Common myeloid progenitor, CD34-positive (primary cell): ENCODE measurements around the gene TACO1.

ENCODE experiments used
- CTCF ChIA-PET: fragments of 350-600 bp; sonication (Branson Sonifier 250); formaldehyde crosslinking; loops from one replicate; lab custom pipeline; 2021; ENCODE audit warnings: antibody characterized with exemption; lab: Charles Lee
- POLR2A ChIA-PET: fragments of 350-600 bp; sonication (Branson Sonifier 250); formaldehyde crosslinking; loops from one replicate; lab custom pipeline; 2021; ENCODE audit warnings: antibody characterized with exemption; lab: Charles Lee
- DNase-seq, 3 donors: peaks; one replicate each; pipeline versions ENCODE4 v3.0.0 to v3.0.0-alpha.2; 2013
- H3K27ac ChIP-seq, 2 experiments: 1 replicate in 1 of 2; 2 replicates in 1 of 2; pipeline ENCODE4 v1.7.0; 2013; ENCODE audit warnings: inconsistent platforms in 2 of 2, low read length in 2 of 2, mild to moderate bottlenecking in 2 of 2, low read depth in 1 of 2, moderate library complexity in 1 of 2; ENCODE audit not compliant: severe bottlenecking in 2 of 2, insufficient read depth in 1 of 2, poor library complexity in 1 of 2
- H3K27me3 ChIP-seq, 5 experiments: replicated peaks in 2 of 5; 1 replicate in 3 of 5; 2 replicates in 2 of 5; pipeline versions ENCODE4 v1.6.1 to v1.7.0; 2013; ENCODE audit warnings: low read length in 4 of 5, mild to moderate bottlenecking in 2 of 5, moderate library complexity in 2 of 5, inconsistent platforms in 1 of 5; ENCODE audit not compliant: insufficient read depth in 5 of 5, control insufficient read depth in 4 of 5
- H3K36me3 ChIP-seq, 4 experiments: 1 replicate in 2 of 4; 2 replicates in 2 of 4; pipeline versions ENCODE4 v1.6.1 to v1.7.0; 2013; ENCODE audit warnings: low read length in 3 of 4, control low read depth in 1 of 4, mild to moderate bottlenecking in 1 of 4; ENCODE audit not compliant: control insufficient read depth in 4 of 4, insufficient read depth in 4 of 4
- H3K4me1 ChIP-seq, 4 experiments: 1 replicate in 3 of 4; 2 replicates in 1 of 4; pipeline versions ENCODE4 v1.6.1 to v1.7.1; 2013; ENCODE audit warnings: low read length in 3 of 4, mild to moderate bottlenecking in 3 of 4, control low read depth in 1 of 4, inconsistent platforms in 1 of 4, moderate library complexity in 1 of 4; ENCODE audit not compliant: control insufficient read depth in 4 of 4, insufficient read depth in 4 of 4; ENCODE audit errors: control extremely low read depth in 1 of 4
- H3K4me3 ChIP-seq, 7 experiments: 1 replicate in 4 of 7; 2 replicates in 3 of 7; pipeline versions ENCODE4 v1.5.1 to v1.7.0; 2013; ENCODE audit warnings: mild to moderate bottlenecking in 7 of 7, low read length in 6 of 7, moderate library complexity in 6 of 7, inconsistent platforms in 2 of 7, low read depth in 2 of 7, control low read depth in 1 of 7; ENCODE audit not compliant: insufficient read depth in 4 of 7, control insufficient read depth in 1 of 7; ENCODE audit errors: extremely low read depth in 1 of 7
- H3K9me3 ChIP-seq, 5 experiments: 1 replicate in 4 of 5; 2 replicates in 1 of 5; pipeline versions ENCODE4 v1.6.1 to v1.7.1; 2013; ENCODE audit warnings: low read length in 4 of 5, mild to moderate bottlenecking in 2 of 5, inconsistent platforms in 1 of 5, low read depth in 1 of 5, moderate library complexity in 1 of 5; ENCODE audit not compliant: control insufficient read depth in 4 of 5, insufficient read depth in 2 of 5; ENCODE audit errors: control extremely low read depth in 1 of 5
- WGBS: methylation state at CpG from one replicate; pipeline ENCODE4 v1.1.5; 2013; ENCODE audit not compliant: insufficient coverage; 5-methylcytosine and 5-hydroxymethylcytosine counted together

TACO1 gene

GRCh38 chr17:63595132-63595531 lies 5.6 kb upstream of the TACO1 start:
- ChIA-PET CTCF (no interaction called here), POLR2A (no interaction called here)
- 100% methylated on average over 2 of the region's 3 CpGs for WGBS
- no peak overlapping the region for H3K4me3 ChIP-seq
- H3K36me3 ChIP-seq: peaks cover 11 to 33% (median 27%) of the 10 kb centered on the region in 4 experiments
- H3K27me3 ChIP-seq: no peaks in the 10 kb centered on the region
- no peak for DNase-seq
- no peaks in the 10 kb centered on the region for H3K9me3 ChIP-seq
- H3K27ac ChIP-seq: no peak overlapping the region
- H3K4me1 ChIP-seq: peaks cover 0 to 13% (median 4%) of the 10 kb centered on the region in 4 experiments

GRCh38 chr17:63596856-63597586 lies 3.7 kb upstream of the TACO1 start:
- 100% methylated on average over 1 of the region's 6 CpGs for WGBS
- Histone ChIP-seq H3K4me3 (no peak overlapping the region), H3K4me1 (peaks cover 8 to 25% (median 13%) of the 10 kb centered on the region in 4 experiments), H3K36me3 (peaks cover 6 to 14% (median 11%) of the 10 kb centered on the region in 4 experiments), H3K27me3 (no peaks in the 10 kb centered on the region), H3K27ac (no peak overlapping the region), H3K9me3 (no peaks in the 10 kb centered on the region)
- DNase-seq: peak in 2 of 3 donors; percentile 49 to 64
- ChIA-PET CTCF (interaction anchor here (0.7 to 1.8 kb wide), 3 partner anchors 15 to 169 kb away, joined by 3 to 4 read pairs (median 3); no protein-coding TSS in a partner anchor), POLR2A (no interaction called here)

- ChIA-PET CTCF (no interaction called here), POLR2A (no interaction called here)
- Histone ChIP-seq H3K36me3 (peaks cover 0 to 5% (median 3%) of the 10 kb centered on the region in 4 experiments), H3K27me3 (no peaks in the 10 kb centered on the region), H3K4me1 (peaks cover 8 to 27% (median 13%) of the 10 kb centered on the region in 4 experiments), H3K4me3 (no peak overlapping the region), H3K27ac (no peak overlapping the region), H3K9me3 (no peaks in the 10 kb centered on the region)
- no peak for DNase-seq
- no CpG with 5 or more reads among the region's 2 CpGs for WGBS
Measured at GRCh38 chr17:63598281-63598680, 2.4 kb upstream of the TACO1 start.

GRCh38 chr17:63601439-63602371 lies 1.0 kb downstream of the TACO1 start:
- Histone ChIP-seq H3K27ac (peak overlapping the region; percentile 68 to 85), H3K36me3 (peaks cover 7 to 27% (median 22%) of the 10 kb centered on the region in 4 experiments), H3K4me1 (peaks cover 8 to 27% (median 13%) of the 10 kb centered on the region in 4 experiments), H3K27me3 (no peaks in the 10 kb centered on the region), H3K4me3 (peak overlapping the region; percentile 60 to 97 (median 92)), H3K9me3 (no peaks in the 10 kb centered on the region)
- POLR2A ChIA-PET: interaction anchor here (0.6 to 0.7 kb wide), 2 partner anchors 9 to 32 kb away, joined by 3 to 6 read pairs; no protein-coding TSS in a partner anchor
- CTCF ChIA-PET: interaction anchor here (0.7 to 4.1 kb wide), 5 partner anchors 8 to 176 kb away, joined by 3 to 25 read pairs (median 3); no protein-coding TSS in a partner anchor
- peak in 1 of 3 donors; percentile 28 for DNase-seq
- 68% methylated on average over 8 of the region's 9 CpGs for WGBS

GRCh38 chr17:63609816-63610573 lies 9.3 kb downstream of the TACO1 start:
- CTCF ChIA-PET: interaction anchor here (1.2 to 4.3 kb wide), 11 partner anchors 8 to 204 kb away, joined by 4 to 41 read pairs (median 10); partner anchors contain the start of gene TACO1
- WGBS: 100% methylated on average over 3 of the region's 6 CpGs
- POLR2A ChIA-PET: no interaction called here
- Histone ChIP-seq H3K36me3 (peaks cover 11 to 53% (median 39%) of the 10 kb centered on the region in 4 experiments), H3K27ac (no peak overlapping the region), H3K27me3 (no peaks in the 10 kb centered on the region), H3K9me3 (no peaks in the 10 kb centered on the region), H3K4me3 (no peak overlapping the region), H3K4me1 (peaks cover 0 to 1% (median 0%) of the 10 kb centered on the region in 4 experiments)
- no peak for DNase-seq

GRCh38 chr17:63610854-63611253 lies 10.2 kb downstream of the TACO1 start:
- WGBS: 98% methylated on average over 10 of the region's 10 CpGs

More at GRCh38 chr17:63610854-63611253, 10.2 kb downstream of the TACO1 start:
- DNase-seq: no peak
- Histone ChIP-seq H3K36me3 (peaks cover 8 to 44% (median 30%) of the 10 kb centered on the region in 4 experiments), H3K4me3 (no peak overlapping the region), H3K27me3 (no peaks in the 10 kb centered on the region), H3K9me3 (no peaks in the 10 kb centered on the region), H3K27ac (no peak overlapping the region), H3K4me1 (peaks cover 0 to 1% (median 0%) of the 10 kb centered on the region in 4 experiments)
- POLR2A ChIA-PET: no interaction called here
- CTCF ChIA-PET: interaction anchor here (0.9 to 4.3 kb wide), 16 partner anchors 9 to 205 kb away, joined by 3 to 41 read pairs (median 6); partner anchors contain the start of genes MAP3K3 and TACO1
